SH-SY5Y (cell line): ENCODE measurements around the gene MAP2K2.

Source experiments
- GATA2 ChIP-seq: IDR thresholded peaks from 2 replicates; pipeline ENCODE4 v1.6.1; 2011; ENCODE audit warnings: mild to moderate bottlenecking, low read depth, low read length
- GATA3 ChIP-seq: IDR thresholded peaks from 2 replicates; pipeline ENCODE4 v1.6.1; 2011; ENCODE audit warnings: low read depth, mild to moderate bottlenecking, low read length, moderate library complexity

Gene MAP2K2

GRCh38 chr19:4052114-4052992 is 71.6 kb downstream of the MAP2K2 start:
- no peak for TF ChIP-seq GATA2
- TF ChIP-seq GATA3: no peak

- TF ChIP-seq GATA3 (no peak), GATA2 (no peak)
These were observed 72.5 kb downstream of the MAP2K2 start for GRCh38 chr19:4051175-4052101.

GRCh38 chr19:4049432-4049831 is 74.5 kb downstream of the MAP2K2 start:
- no peak for TF ChIP-seq GATA2
- TF ChIP-seq GATA3: no peak

GRCh38 chr19:4046946-4047683 is 76.8 kb downstream of the MAP2K2 start:
- TF ChIP-seq GATA3: no peak
- no peak for TF ChIP-seq GATA2

GRCh38 chr19:4046362-4046691 is 77.6 kb downstream of the MAP2K2 start:
- no peak for TF ChIP-seq GATA2
- TF ChIP-seq GATA3: no peak

GRCh38 chr19:4045597-4046361 is 78.1 kb downstream of the MAP2K2 start:
- no peak for TF ChIP-seq GATA2
- TF ChIP-seq GATA3: no peak

GRCh38 chr19:4044990-4045465 is 78.9 kb downstream of the MAP2K2 start:
- TF ChIP-seq GATA3: no peak
- TF ChIP-seq GATA2: no peak

GRCh38 chr19:4043966-4044715 is 79.8 kb downstream of the MAP2K2 start:
- TF ChIP-seq GATA3 (no peak), GATA2 (no peak)

GRCh38 chr19:4043401-4043800 is 80.5 kb downstream of the MAP2K2 start:
- TF ChIP-seq GATA3 (no peak), GATA2 (no peak)

GRCh38 chr19:4042731-4043082 is 81.2 kb downstream of the MAP2K2 start:
- no peak for TF ChIP-seq GATA3
- no peak for TF ChIP-seq GATA2

GRCh38 chr19:4042064-4042730 is 81.7 kb downstream of the MAP2K2 start:
- TF ChIP-seq GATA2 (no peak), GATA3 (no peak)
